HCT116 (cell line): ENCODE results near the gene TMCO6. TPM values are rescaled to one million over a fixed set of nuclear protein-coding genes. Genes with fewer than 3 reads are reported as not detected.
"Not testable (repeated sequence)": the region's sequence is repeated elsewhere in the genome, so short reads cannot be mapped to it uniquely, and the experiment has no call there.

Source experiments
- ATAC-seq: fragments of 200-7000 bp; cut with Tn5 transposase; 2 replicates; pipeline ENCODE4 v1.9.1; 2020; ENCODE audit warnings: mild to moderate bottlenecking, moderate library complexity
- BruUV-seq: library from RNA; stranded (reverse); fragments of 400-500 nt; replicated peaks from 2 replicates; lab custom pipeline; 2021; lab: Mats Ljungman, UMichigan
- CTCF ChIA-PET: fragments of 300-600 bp; sonication (Branson Sonifier 250); formaldehyde crosslinking; loops from one replicate; lab custom pipeline; 2021; ENCODE audit warnings: antibody characterized with exemption; lab: Charles Lee
- POLR2A ChIA-PET: fragments of 300-600, 350-600 bp; sonication (Branson Sonifier 250); formaldehyde crosslinking; loops from one replicate; lab custom pipeline; 2021; ENCODE audit warnings: antibody characterized with exemption; lab: Charles Lee
- RAD21 ChIA-PET, 2 experiments: fragments of 300-600 bp; sonication (Branson Sonifier 250); formaldehyde crosslinking; loops; one replicate each; lab custom pipeline; 2023; ENCODE audit warnings: low total read pairs in 2 of 2; ENCODE audit not compliant: uncharacterized antibody in 2 of 2, unreplicated experiment in 2 of 2, low non-redundant PET in 1 of 2; lab: Charles Lee
- DNase-seq: peaks from one replicate; pipeline ENCODE4 v3.0.0-alpha.2; 2010; ENCODE audit warnings: low read depth, low spot score
- H2AFZ ChIP-seq: fragments of 200-600 bp; shearing (Covaris generic), sonication (generic); 2 replicates; pipeline ENCODE4 v1.6.1; 2017; ENCODE audit warnings: low read depth, mixed run types, mixed read lengths, antibody characterized with exemption, low read length; ENCODE audit not compliant: poor library complexity, severe bottlenecking
- H3K27ac ChIP-seq: 2 replicates; pipeline ENCODE4 v1.5.1; 2012; ENCODE audit warnings: low read depth, low read length
- H3K27me3 ChIP-seq: fragments of 200-600 bp; sonication (generic); 2 replicates; pipeline ENCODE4 v1.6.1; 2016; ENCODE audit warnings: mixed run types, low read length, mixed read lengths; ENCODE audit not compliant: insufficient read depth
- H3K36me3 ChIP-seq, 2 experiments: fragments of 200-500 bp in 1 of 2; fragments of 200-600 bp in 1 of 2; sonication (Bioruptor generic) in 1 of 2; sonication (generic) in 1 of 2; 2 replicates each; pipeline versions ENCODE4 v1.5.1 to v1.6.1; 2014 to 2016; ENCODE audit warnings: low read length in 2 of 2, inconsistent platforms in 1 of 2, mixed read lengths in 1 of 2, mixed run types in 1 of 2; ENCODE audit not compliant: insufficient read depth in 2 of 2, control insufficient read depth in 1 of 2
- H3K4me1 ChIP-seq, 2 experiments: fragments of 200-600 bp in 1 of 2; sonication (generic) in 1 of 2; 2 replicates each; pipeline versions ENCODE4 v1.5.1 to v1.6.1; 2012 to 2017; ENCODE audit warnings: low read length in 2 of 2, inconsistent platforms in 1 of 2, mild to moderate bottlenecking in 1 of 2, mixed read lengths in 1 of 2, mixed run types in 1 of 2, moderate library complexity in 1 of 2; ENCODE audit not compliant: insufficient read depth in 2 of 2, control insufficient read depth in 1 of 2
- H3K4me2 ChIP-seq: fragments of 200-600 bp; sonication (generic); 2 replicates; pipeline ENCODE4 v1.6.1; 2017; ENCODE audit warnings: mixed run types, low read length, mixed read lengths
- H3K4me3 ChIP-seq, 2 experiments: fragments of 200-600 bp in 1 of 2; sonication (generic) in 1 of 2; replicated peaks in 1 of 2; 2 replicates each; pipeline ENCODE4 v1.5.1; 2011 to 2016; ENCODE audit warnings: low read length in 2 of 2, control low read depth in 1 of 2, low read depth in 1 of 2, mild to moderate bottlenecking in 1 of 2, mixed read lengths in 1 of 2, mixed run types in 1 of 2
- H3K79me2 ChIP-seq: fragments of 200-600 bp; sonication (generic); 2 replicates; pipeline ENCODE4 v1.6.1; 2017; ENCODE audit warnings: mild to moderate bottlenecking, mixed run types, low read length, moderate library complexity, mixed read lengths; ENCODE audit not compliant: insufficient read depth
- H3K9ac ChIP-seq: fragments of 200-600 bp; sonication (generic); 2 replicates; pipeline ENCODE4 v1.6.1; 2016; ENCODE audit warnings: low read length, mixed read lengths
- H3K9me2 ChIP-seq: fragments of 200-600 bp; sonication (generic), shearing (Covaris generic); 2 replicates; pipeline ENCODE4 v1.6.1; 2017; ENCODE audit warnings: mixed run types, mild to moderate bottlenecking, moderate library complexity; ENCODE audit not compliant: insufficient read depth
- H3K9me3 ChIP-seq, 2 experiments: fragments of 200-500 bp in 1 of 2; fragments of 200-600 bp in 1 of 2; sonication (Bioruptor generic) in 1 of 2; sonication (generic) in 1 of 2; 2 replicates each; pipeline ENCODE4 v1.6.1; 2014 to 2017; ENCODE audit warnings: low read length in 2 of 2, mixed read lengths in 2 of 2, inconsistent platforms in 1 of 2, low read depth in 1 of 2, mild to moderate bottlenecking in 1 of 2, mixed run types in 1 of 2, moderate library complexity in 1 of 2; ENCODE audit not compliant: control insufficient read depth in 1 of 2, insufficient read depth in 1 of 2
- H4K20me1 ChIP-seq: fragments of 200-600 bp; sonication (generic), shearing (Covaris generic); 2 replicates; pipeline ENCODE4 v1.6.1; 2017; ENCODE audit warnings: mixed run types, mild to moderate bottlenecking, moderate library complexity; ENCODE audit not compliant: insufficient read depth
- CBX3 ChIP-seq: IDR thresholded peaks from 2 replicates; pipeline ENCODE4 v1.6.1; 2012; ENCODE audit warnings: low read depth
- EGR1 ChIP-seq: IDR thresholded peaks from 2 replicates; pipeline ENCODE4 v1.6.1; 2012; ENCODE audit warnings: low read depth
- ELF1 ChIP-seq: IDR thresholded peaks from 2 replicates; pipeline ENCODE4 v1.6.1; 2012; ENCODE audit warnings: low read depth, borderline replicate concordance
- EZH2phosphoT487 ChIP-seq: fragments of 200-600 bp; IDR thresholded peaks from 2 replicates; pipeline ENCODE4 v1.6.1; 2018; ENCODE audit warnings: antibody characterized with exemption, borderline replicate concordance
- FOSL1 ChIP-seq: IDR thresholded peaks from 2 replicates; pipeline ENCODE4 v1.6.1; 2012; ENCODE audit warnings: low read depth
- POLR2A ChIP-seq: IDR thresholded peaks from 2 replicates; pipeline ENCODE4 v1.7.0; 2011; ENCODE audit warnings: borderline replicate concordance; ENCODE audit not compliant: insufficient read depth, insufficient read length; ENCODE audit errors: extremely low read depth
- ZNF274 ChIP-seq: fragments of 200-500 bp; sonication (Bioruptor generic); IDR thresholded peaks from 2 replicates; pipeline ENCODE4 v1.6.1; 2014; ENCODE audit warnings: mild to moderate bottlenecking, low read depth, low read length, inconsistent platforms
- intact Hi-C: fragments of 100-400 bp; cut with micrococcal nuclease; formaldehyde crosslinking; loops from 2 replicates; pipeline ENCODE4 v1.10.0; 2022
- total RNA-seq: library from RNA; stranded (reverse); gene quantifications from one replicate; pipeline ENCODE4 v1.2.1, GENCODE V29; 2021; ENCODE audit not compliant: unreplicated experiment
- TF ChIP-seq, protein P1 (sequence below), 3 experiments: fragments of 200-600 bp in 1 of 3; sonication (generic) in 1 of 3; IDR thresholded peaks in 2 of 3; conservative IDR thresholded peaks in 1 of 3; 2 replicates each; pipeline ENCODE4 v1.5.1; 2012 to 2017; ENCODE audit warnings: low read depth in 2 of 3, low read length in 2 of 3, antibody characterized with exemption in 1 of 3, borderline replicate concordance in 1 of 3, control low read depth in 1 of 3, mild to moderate bottlenecking in 1 of 3, mixed read lengths in 1 of 3, mixed run types in 1 of 3, moderate library complexity in 1 of 3; ENCODE audit not compliant: insufficient read depth in 1 of 3

TMCO6 gene
- total RNA-seq, 1 experiment from 2014 or later, result 28.0 TPM

DNA sequence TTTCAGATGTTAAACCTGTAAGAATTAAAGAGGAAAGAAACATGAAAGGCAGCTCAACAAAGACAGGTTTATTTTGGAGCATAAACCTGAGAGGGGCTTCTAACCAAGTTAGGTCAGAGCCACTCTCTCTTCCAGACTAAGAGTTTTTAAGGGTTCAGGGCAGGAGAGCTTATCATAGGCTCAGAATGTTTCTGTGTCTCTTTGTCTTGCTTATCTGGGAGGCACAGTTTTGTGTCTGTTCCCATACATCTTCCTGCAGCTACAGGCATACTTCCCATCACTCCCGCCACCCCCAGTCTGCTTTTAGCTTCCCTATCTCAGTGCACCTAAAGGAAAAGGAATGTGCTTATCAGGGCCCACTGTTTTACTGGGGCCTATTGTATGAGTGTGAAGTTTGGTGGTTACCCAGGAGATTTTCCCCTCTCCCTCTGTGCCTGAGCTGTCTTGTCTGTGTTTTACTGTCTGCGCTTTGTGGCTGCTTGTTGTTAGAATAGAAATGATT, 28.2 kb upstream of the TMCO6 start:
- no peaks in the 10 kb centered on the region for H3K9me3 ChIP-seq
- BruUV-seq, result no TSS peak
- no peak overlapping the region for H3K27ac ChIP-seq
- RAD21 ChIA-PET, result no interaction called here
- H4K20me1 ChIP-seq, result no peaks in the 10 kb centered on the region
- H3K4me2 ChIP-seq, result no peak overlapping the region
- TF ChIP-seq POLR2A, result no peak
- no peak for TF ChIP-seq CBX3
- no peak for TF ChIP-seq FOSL1
- TF ChIP-seq ELF1, result no peak
- TF ChIP-seq, protein P1, sequence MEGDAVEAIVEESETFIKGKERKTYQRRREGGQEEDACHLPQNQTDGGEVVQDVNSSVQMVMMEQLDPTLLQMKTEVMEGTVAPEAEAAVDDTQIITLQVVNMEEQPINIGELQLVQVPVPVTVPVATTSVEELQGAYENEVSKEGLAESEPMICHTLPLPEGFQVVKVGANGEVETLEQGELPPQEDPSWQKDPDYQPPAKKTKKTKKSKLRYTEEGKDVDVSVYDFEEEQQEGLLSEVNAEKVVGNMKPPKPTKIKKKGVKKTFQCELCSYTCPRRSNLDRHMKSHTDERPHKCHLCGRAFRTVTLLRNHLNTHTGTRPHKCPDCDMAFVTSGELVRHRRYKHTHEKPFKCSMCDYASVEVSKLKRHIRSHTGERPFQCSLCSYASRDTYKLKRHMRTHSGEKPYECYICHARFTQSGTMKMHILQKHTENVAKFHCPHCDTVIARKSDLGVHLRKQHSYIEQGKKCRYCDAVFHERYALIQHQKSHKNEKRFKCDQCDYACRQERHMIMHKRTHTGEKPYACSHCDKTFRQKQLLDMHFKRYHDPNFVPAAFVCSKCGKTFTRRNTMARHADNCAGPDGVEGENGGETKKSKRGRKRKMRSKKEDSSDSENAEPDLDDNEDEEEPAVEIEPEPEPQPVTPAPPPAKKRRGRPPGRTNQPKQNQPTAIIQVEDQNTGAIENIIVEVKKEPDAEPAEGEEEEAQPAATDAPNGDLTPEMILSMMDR (IDR thresholded peaks at IDR 0.05 in 2 of 3, conservative IDR thresholded peaks at IDR 0.05 in 1 of 3; ENCODE audit: borderline replicate concordance in 1 of 3, insufficient read depth in 1 of 3, low read depth in 2 of 3, low read length in 2 of 3), result no peak
- no peak for TF ChIP-seq EGR1
- TF ChIP-seq, all 23 proteins: peak for 0
- DNase-seq (no peak), ATAC-seq (no peak)
- H3K9me2 ChIP-seq, result no peaks in the 10 kb centered on the region
- H2AFZ ChIP-seq, result no peak overlapping the region
- H3K4me1 ChIP-seq, result no peaks in the 10 kb centered on the region
- ChIA-PET CTCF (no interaction called here), POLR2A (no interaction called here)
- H3K9ac ChIP-seq, result no peak overlapping the region
- intact Hi-C loops, result no loop called here
- no peak overlapping the region for H3K4me3 ChIP-seq
- no peaks in the 10 kb centered on the region for H3K79me2 ChIP-seq
- no peaks in the 10 kb centered on the region for H3K27me3 ChIP-seq
- H3K36me3 ChIP-seq, result no peaks in the 10 kb centered on the region

GRCh38 chr5:140622301-140622700, 16.9 kb upstream of the TMCO6 start:
- intact Hi-C loops, result no loop called here
- TF ChIP-seq EZH2phosphoT487, result no peak
- TF ChIP-seq FOSL1, result no peak
- TF ChIP-seq, protein P1 (IDR thresholded peaks at IDR 0.05 in 2 of 3, conservative IDR thresholded peaks at IDR 0.05 in 1 of 3; ENCODE audit: borderline replicate concordance in 1 of 3, insufficient read depth in 1 of 3, low read depth in 2 of 3, low read length in 2 of 3), result no peak
- no peak for TF ChIP-seq ZNF274
- no peak for TF ChIP-seq EGR1
- TF ChIP-seq, all 23 proteins: peak for 0
- BruUV-seq, result no TSS peak
- no peak for ATAC-seq
- Histone ChIP-seq H3K27me3 (no peaks in the 10 kb centered on the region), H2AFZ (no peak overlapping the region), H3K9ac (no peak overlapping the region), H3K9me2 (no peaks in the 10 kb centered on the region), H3K27ac (no peak overlapping the region), H3K4me2 (no peak overlapping the region), H3K79me2 (no peaks in the 10 kb centered on the region), H3K4me1 (peaks cover 0 to 9% of the 10 kb centered on the region in 2 experiments; a peak in 2 of 4 replicates), H3K9me3 (no peaks in the 10 kb centered on the region), H3K4me3 (no peak overlapping the region), H3K36me3 (no peaks in the 10 kb centered on the region), H4K20me1 (no peaks in the 10 kb centered on the region)
- ChIA-PET CTCF (no interaction called here), RAD21 (no interaction called here), POLR2A (no interaction called here)
- DNase-seq, result no peak

DNA sequence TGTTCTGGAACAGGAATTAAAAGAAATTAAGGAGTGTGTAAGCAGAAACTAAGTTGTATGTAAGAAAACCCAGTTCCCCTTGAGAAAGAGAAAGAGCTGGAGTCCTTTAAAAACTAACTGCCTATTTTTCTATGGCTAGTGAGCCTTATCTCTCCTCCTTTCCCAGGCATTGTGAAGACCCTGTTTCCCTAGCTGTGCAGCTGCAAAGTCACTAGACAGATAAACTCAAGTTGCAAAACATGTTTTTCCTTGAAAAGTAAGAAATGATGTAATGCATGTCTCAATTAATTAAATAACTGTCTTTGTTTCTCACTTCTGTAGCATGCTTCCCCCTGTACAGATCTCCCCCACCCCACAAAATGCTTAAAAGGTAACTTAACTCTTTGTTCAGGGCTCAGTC, 16.2 kb upstream of the TMCO6 start:
- H3K4me1 ChIP-seq, H3K4me3 ChIP-seq, H3K4me2 ChIP-seq, H3K79me2 ChIP-seq, BruUV-seq, H3K9me3 ChIP-seq, POLR2A ChIA-PET, H3K9me2 ChIP-seq, DNase-seq, H3K27me3 ChIP-seq, H3K9ac ChIP-seq, H2AFZ ChIP-seq, CTCF ChIA-PET, ATAC-seq, H3K27ac ChIP-seq, intact Hi-C loops, RAD21 ChIA-PET, H3K36me3 ChIP-seq, H4K20me1 ChIP-seq: not testable (repeated sequence)
